Suprapubic skin (tissue), 4 donors: ENCODE results near the gene FERMT2. TPM values are rescaled to one million over a fixed set of nuclear protein-coding genes. Genes with fewer than 3 reads are reported as not detected.

Source experiments
- DNase-seq, 2 donors: peaks; one replicate each; pipeline ENCODE4 v3.0.0-alpha.2; 2019; ENCODE audit warnings: low spot score in 2 of 2
- H3K27ac ChIP-seq: fragments of 200-600 bp; sonication (generic); one replicate; pipeline ENCODE4 v1.5.1; 2019
- H3K27me3 ChIP-seq: fragments of 200-600 bp; sonication (generic); one replicate; pipeline ENCODE4 v1.5.1; 2019
- H3K36me3 ChIP-seq: fragments of 200-600 bp; sonication (generic); one replicate; pipeline ENCODE4 v1.5.1; 2019
- H3K4me1 ChIP-seq: fragments of 200-600 bp; sonication (generic); one replicate; pipeline ENCODE4 v1.5.1; 2019
- H3K4me3 ChIP-seq: fragments of 200-600 bp; sonication (generic); one replicate; pipeline ENCODE4 v1.5.1; 2019; ENCODE audit warnings: mild to moderate bottlenecking
- H3K9me3 ChIP-seq: fragments of 200-600 bp; sonication (generic); one replicate; pipeline ENCODE4 v1.5.1; 2019
- EP300 ChIP-seq: sonication (generic); formaldehyde crosslinking; IDR thresholded peaks from one replicate; pipeline ENCODE4 v1.6.1; 2017; ENCODE audit warnings: antibody characterized with exemption
- POLR2A ChIP-seq, 2 donors: fragments of 450-650 bp; IDR thresholded peaks; one replicate each; pipeline ENCODE4 v1.6.1; 2017; ENCODE audit warnings: antibody characterized with exemption in 2 of 2, mild to moderate bottlenecking in 2 of 2, moderate library complexity in 2 of 2
- POLR2AphosphoS5 ChIP-seq, 3 donors: sonication (generic); formaldehyde crosslinking; IDR thresholded peaks; one replicate each; pipeline ENCODE4 v1.6.1; 2017; ENCODE audit warnings: antibody characterized with exemption in 3 of 3
- WGBS: methylation state at CpG from one replicate; pipeline ENCODE4 v1.1.5; 2018; 5-methylcytosine and 5-hydroxymethylcytosine counted together
- total RNA-seq, 4 donors: library from RNA; depleted of rRNA; stranded (reverse); fragments of >200 nt; gene quantifications; one replicate each; pipeline ENCODE4 v1.1.0, GENCODE V29; 2016
- TF ChIP-seq, protein P1 (sequence below), 2 donors: fragments of 200-600 bp in 1 of 2; fragments of 450-650 bp in 1 of 2; sonication (generic) in 1 of 2; IDR thresholded peaks; one replicate each; pipeline ENCODE4 v1.5.1; 2016 to 2019; ENCODE audit warnings: antibody characterized with exemption in 2 of 2, mild to moderate bottlenecking in 1 of 2, moderate library complexity in 1 of 2

FERMT2 gene
- total RNA-seq, 4 donors from 2014 or later = 9.1 to 17.7 (median 15.1) TPM

DNA sequence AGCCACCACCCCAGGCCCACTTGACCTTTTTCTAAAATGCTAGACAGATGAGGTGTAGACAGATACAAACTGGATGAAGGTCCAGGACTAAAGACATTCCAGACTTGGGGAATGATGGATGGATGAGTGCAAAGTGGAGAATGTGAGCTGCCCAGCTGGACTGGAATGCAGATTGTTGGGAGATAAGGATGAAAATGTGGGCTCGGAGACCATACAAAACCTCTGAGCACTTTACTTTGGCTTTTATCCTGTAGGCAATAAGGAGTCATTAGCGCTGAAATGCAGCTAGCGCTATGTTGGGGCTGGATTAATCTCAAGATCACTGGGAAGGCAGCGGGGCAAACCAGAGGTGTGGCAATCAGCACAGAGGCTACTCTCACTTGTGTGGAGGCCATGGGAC lies 94.7 kb downstream of the FERMT2 start:
- no peaks in the 10 kb centered on the region for H3K27me3 ChIP-seq
- no peaks in the 10 kb centered on the region for H3K9me3 ChIP-seq

DNA sequence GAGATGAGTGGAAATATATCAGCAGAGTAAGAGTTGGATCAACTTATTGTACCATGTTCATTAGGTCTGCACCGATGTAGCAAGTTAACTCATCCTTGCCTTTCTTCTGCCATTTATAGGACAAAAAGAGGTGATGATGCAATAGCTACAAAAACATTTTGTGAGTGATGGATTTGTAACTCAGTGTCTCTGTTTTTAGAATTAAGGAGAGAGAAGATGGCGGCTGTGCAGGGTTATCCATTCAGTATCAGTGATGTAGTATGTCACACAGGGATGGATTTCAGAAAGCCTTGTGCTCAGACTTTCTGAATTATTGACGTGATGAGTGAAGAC lies 97.4 kb downstream of the FERMT2 start:
- no peaks in the 10 kb centered on the region for H3K27me3 ChIP-seq
- H3K27ac ChIP-seq = no peak overlapping the region
- 78% methylated on average over 3 of the region's 3 CpGs for WGBS
- H3K4me3 ChIP-seq = no peak overlapping the region
- peaks cover 4% of the 10 kb centered on the region for H3K36me3 ChIP-seq
- H3K9me3 ChIP-seq = no peaks in the 10 kb centered on the region
- TF ChIP-seq POLR2A (IDR thresholded peaks at IDR 0.05) (no peak), POLR2AphosphoS5 (IDR thresholded peaks at IDR 0.05) (no peak), EP300 (no peak)
- TF ChIP-seq, protein P1, sequence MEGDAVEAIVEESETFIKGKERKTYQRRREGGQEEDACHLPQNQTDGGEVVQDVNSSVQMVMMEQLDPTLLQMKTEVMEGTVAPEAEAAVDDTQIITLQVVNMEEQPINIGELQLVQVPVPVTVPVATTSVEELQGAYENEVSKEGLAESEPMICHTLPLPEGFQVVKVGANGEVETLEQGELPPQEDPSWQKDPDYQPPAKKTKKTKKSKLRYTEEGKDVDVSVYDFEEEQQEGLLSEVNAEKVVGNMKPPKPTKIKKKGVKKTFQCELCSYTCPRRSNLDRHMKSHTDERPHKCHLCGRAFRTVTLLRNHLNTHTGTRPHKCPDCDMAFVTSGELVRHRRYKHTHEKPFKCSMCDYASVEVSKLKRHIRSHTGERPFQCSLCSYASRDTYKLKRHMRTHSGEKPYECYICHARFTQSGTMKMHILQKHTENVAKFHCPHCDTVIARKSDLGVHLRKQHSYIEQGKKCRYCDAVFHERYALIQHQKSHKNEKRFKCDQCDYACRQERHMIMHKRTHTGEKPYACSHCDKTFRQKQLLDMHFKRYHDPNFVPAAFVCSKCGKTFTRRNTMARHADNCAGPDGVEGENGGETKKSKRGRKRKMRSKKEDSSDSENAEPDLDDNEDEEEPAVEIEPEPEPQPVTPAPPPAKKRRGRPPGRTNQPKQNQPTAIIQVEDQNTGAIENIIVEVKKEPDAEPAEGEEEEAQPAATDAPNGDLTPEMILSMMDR (IDR thresholded peaks at IDR 0.05) = no peak
- DNase-seq = no peak
- H3K4me1 ChIP-seq = no peaks in the 10 kb centered on the region

More for the DNA sequence above, 94.7 kb downstream of the FERMT2 start:
- H3K27ac ChIP-seq = no peak overlapping the region
- no peaks in the 10 kb centered on the region for H3K4me1 ChIP-seq
- H3K4me3 ChIP-seq = no peak overlapping the region
- H3K36me3 ChIP-seq = peaks cover 14% of the 10 kb centered on the region
- WGBS = 92% methylated on average over 4 of the region's 4 CpGs
- no peak for DNase-seq
- TF ChIP-seq, protein P1 (IDR thresholded peaks at IDR 0.05) = no peak
- no peak for TF ChIP-seq POLR2A (IDR thresholded peaks at IDR 0.05)
- no peak for TF ChIP-seq EP300
- TF ChIP-seq POLR2AphosphoS5 (IDR thresholded peaks at IDR 0.05) = no peak

DNA sequence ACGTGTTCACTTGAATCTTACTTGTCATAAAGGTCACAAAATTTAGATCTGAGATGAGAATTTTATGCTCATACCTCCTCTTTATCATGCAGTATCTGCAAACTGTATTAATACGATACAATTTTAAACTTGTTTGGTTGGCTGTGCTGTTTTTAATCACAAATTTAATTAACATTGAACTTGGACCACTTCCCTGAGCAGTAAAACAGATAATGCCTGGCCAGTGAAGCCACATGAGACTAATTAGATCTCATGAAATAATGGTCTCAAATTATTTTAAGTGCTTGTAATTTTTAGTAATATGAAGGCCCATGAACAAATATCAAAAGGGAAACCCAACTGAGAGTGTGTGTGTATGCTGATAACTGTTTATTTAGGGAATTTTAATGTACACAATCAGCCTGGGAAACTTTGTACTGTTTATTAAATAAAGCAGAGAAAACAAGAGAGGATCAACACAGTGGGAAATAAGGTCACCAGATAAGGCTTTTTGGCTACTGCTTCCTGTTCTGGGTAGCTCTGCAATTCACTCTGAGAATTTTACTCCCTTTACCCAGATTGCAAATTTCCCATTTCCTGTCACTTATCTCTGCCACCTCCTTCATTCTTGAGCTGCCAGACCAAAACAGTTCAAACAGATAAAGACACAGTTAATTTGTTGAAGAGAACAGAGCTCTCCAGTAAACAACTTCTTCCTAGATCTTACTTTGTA lies 97.9 kb downstream of the FERMT2 start:
- TF ChIP-seq, protein P1 (IDR thresholded peaks at IDR 0.05) = no peak
- TF ChIP-seq POLR2A (IDR thresholded peaks at IDR 0.05) = no peak
- no peak for DNase-seq
- Histone ChIP-seq H3K36me3 (no peaks in the 10 kb centered on the region), H3K4me1 (no peaks in the 10 kb centered on the region), H3K27ac (no peak overlapping the region), H3K4me3 (no peak overlapping the region), H3K27me3 (no peaks in the 10 kb centered on the region), H3K9me3 (no peaks in the 10 kb centered on the region)
- WGBS = 43% methylated on average over 2 of the region's 2 CpGs

DNA sequence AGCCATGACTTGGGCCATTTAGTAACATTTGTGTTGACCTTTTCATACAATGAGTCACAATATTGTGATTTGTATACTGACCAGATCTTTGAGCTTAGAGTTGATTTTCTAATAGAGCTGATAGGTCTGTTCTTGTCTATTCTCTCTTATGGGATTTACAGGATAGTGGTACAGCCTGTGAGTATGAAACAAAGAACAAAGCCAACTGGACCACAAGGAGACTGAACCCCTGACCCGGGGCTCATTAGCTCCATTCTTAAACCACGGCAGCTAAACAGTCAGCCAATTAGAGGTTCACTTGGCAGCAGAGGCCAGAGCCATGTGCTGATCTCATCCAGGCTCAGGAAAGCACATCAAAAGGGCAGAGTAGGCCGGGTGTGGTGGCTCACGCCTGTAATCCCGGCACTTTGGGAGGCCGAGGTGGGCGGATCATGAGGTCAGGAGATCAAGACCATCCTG lies 100.4 kb downstream of the FERMT2 start:
- Histone ChIP-seq H3K27ac (no peak overlapping the region), H3K4me3 (no peak overlapping the region), H3K4me1 (no peaks in the 10 kb centered on the region), H3K9me3 (no peaks in the 10 kb centered on the region), H3K36me3 (no peaks in the 10 kb centered on the region), H3K27me3 (no peaks in the 10 kb centered on the region)
- WGBS = 90% methylated on average over 6 of the region's 7 CpGs
- no peak for DNase-seq
- TF ChIP-seq, protein P1 (IDR thresholded peaks at IDR 0.05) = no peak
- TF ChIP-seq EP300 = no peak
- TF ChIP-seq POLR2AphosphoS5 (IDR thresholded peaks at IDR 0.05) = no peak
- no peak for TF ChIP-seq POLR2A (IDR thresholded peaks at IDR 0.05)

DNA sequence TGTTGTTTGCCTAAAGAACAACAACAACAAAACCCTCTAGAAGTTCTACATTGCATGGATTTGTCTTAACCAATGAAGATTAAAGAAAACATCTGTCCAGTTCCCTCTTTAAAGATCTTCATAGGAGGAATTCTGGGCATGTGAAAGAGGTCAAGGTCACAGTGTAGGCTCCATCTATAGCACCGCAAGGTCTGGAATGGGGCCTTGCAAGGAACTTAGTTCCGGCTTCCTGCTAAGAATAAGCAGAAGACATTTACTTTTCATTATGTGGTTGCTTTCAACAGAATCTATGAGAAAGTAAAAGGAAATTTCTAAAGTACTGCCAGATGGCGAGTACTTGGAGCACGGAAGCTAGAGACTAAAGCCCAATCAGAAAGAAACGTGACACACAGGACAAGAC lies 102.2 kb downstream of the FERMT2 start:
- WGBS = 75% methylated on average over 5 of the region's 5 CpGs
- H3K27me3 ChIP-seq = no peaks in the 10 kb centered on the region
- H3K27ac ChIP-seq = no peak overlapping the region
- no peak overlapping the region for H3K4me3 ChIP-seq
- peaks cover 10% of the 10 kb centered on the region for H3K4me1 ChIP-seq
- TF ChIP-seq, protein P1 (IDR thresholded peaks at IDR 0.05) = no peak
- TF ChIP-seq POLR2AphosphoS5 (IDR thresholded peaks at IDR 0.05) (no peak), POLR2A (IDR thresholded peaks at IDR 0.05) (no peak), EP300 (no peak)
- no peaks in the 10 kb centered on the region for H3K36me3 ChIP-seq
- DNase-seq = no peak
- no peaks in the 10 kb centered on the region for H3K9me3 ChIP-seq
